ENCODE data around the gene ACAD9.
"Not testable (repeated sequence)": the region's sequence is repeated elsewhere in the genome, so short reads cannot be mapped to it uniquely, and the experiment has no call there.

GRCh38 chr3:128923986-128924385 lies 44.6 kb downstream of the ACAD9 start:
- TF ChIP-seq NFRKB (IDR thresholded peaks at IDR 0.05); SP1 (IDR thresholded peaks at IDR 0.05); ELF4 (IDR thresholded peaks at IDR 0.05); FOXK2 (IDR thresholded peaks at IDR 0.05); L3MBTL2 (conservative IDR thresholded peaks at IDR 0.05); FOXA1 (IDR thresholded peaks at IDR 0.05); HDGF (IDR thresholded peaks at IDR 0.05; ENCODE audit: borderline replicate concordance); BHLHE40 (IDR thresholded peaks at IDR 0.05; ENCODE audit: borderline replicate concordance); FOXM1 (IDR thresholded peaks at IDR 0.05; ENCODE audit: borderline replicate concordance); ARNT (IDR thresholded peaks at IDR 0.05); SUZ12 (IDR thresholded peaks at IDR 0.05); TARDBP (IDR thresholded peaks at IDR 0.05); PKNOX1 (IDR thresholded peaks at IDR 0.05); CTBP1 (IDR thresholded peaks at IDR 0.05; ENCODE audit: borderline replicate concordance): not testable (repeated sequence)
